GM12878 (cell line): ENCODE data around the gene SREK1. TPM values are rescaled to one million over a fixed set of nuclear protein-coding genes. Genes with fewer than 3 reads are reported as not detected.

Experiments used
- ATAC-seq: fragments of 200-7000 bp; cut with Tn5 transposase; 3 replicates; pipeline ENCODE4 v1.9.1; 2020; ENCODE audit warnings: mild to moderate bottlenecking, moderate library complexity
- BruUV-seq: library from RNA; stranded (reverse); fragments of 400-500 nt; replicated peaks from 2 replicates; lab custom pipeline; 2021; lab: Mats Ljungman, UMichigan
- CTCF ChIA-PET: fragments of 300-600 bp; sonication (Branson Sonifier 250); formaldehyde crosslinking; extraction: SDS; loops from one replicate; lab custom pipeline; 2021; ENCODE audit warnings: inconsistent platforms; lab: Yijun Ruan, JAX
- POLR2A ChIA-PET: fragments of 350-600 bp; formaldehyde crosslinking; extraction: SDS; loops from one replicate; lab custom pipeline; 2021; ENCODE audit warnings: inconsistent platforms; lab: Charles Lee
- RAD21 ChIA-PET: fragments of 300-600 bp; sonication (Branson Sonifier 250); formaldehyde crosslinking; loops from one replicate; lab custom pipeline; 2023; ENCODE audit warnings: antibody characterized with exemption; ENCODE audit not compliant: unreplicated experiment; lab: Charles Lee
- SMC1A ChIA-PET: fragments of 300-600 bp; sonication (Branson Sonifier 250); formaldehyde crosslinking; loops from one replicate; lab custom pipeline; 2023; ENCODE audit not compliant: unreplicated experiment, uncharacterized antibody; lab: Charles Lee
- DNase-seq: peaks from one replicate; pipeline ENCODE4 v3.0.0-alpha.2; 2011; ENCODE audit warnings: low read depth, low spot score
- FAIRE-seq: peaks from 3 replicates; lab custom pipeline; 2011; peaks lifted over from hg19 to GRCh38; lab: Jason Lieb, UNC
- H2AFZ ChIP-seq: 2 replicates; pipeline ENCODE4 v1.6.0; 2011; ENCODE audit warnings: low read depth, low read length, control low read depth; ENCODE audit not compliant: control insufficient read depth
- H3K27ac ChIP-seq: 2 replicates; pipeline ENCODE4 v1.5.1; 2011; ENCODE audit warnings: control low read depth; ENCODE audit not compliant: control insufficient read depth, insufficient read depth
- H3K27me3 ChIP-seq, 2 experiments: replicated peaks in 1 of 2; 2 replicates each; pipeline versions ENCODE4 v1.6.0 to v1.6.1; 2011; ENCODE audit warnings: low read length in 1 of 2; ENCODE audit not compliant: control insufficient read depth in 2 of 2, insufficient read depth in 2 of 2
- H3K36me3 ChIP-seq, 2 experiments: 2 replicates each; pipeline ENCODE4 v1.5.1; 2011; ENCODE audit warnings: low read length in 1 of 2; ENCODE audit not compliant: control insufficient read depth in 2 of 2, insufficient read depth in 2 of 2
- H3K4me1 ChIP-seq: 2 replicates; pipeline ENCODE4 v1.6.1; 2011; ENCODE audit warnings: mild to moderate bottlenecking, low read length, moderate library complexity, mixed read lengths; ENCODE audit not compliant: control insufficient read depth, insufficient read depth
- H3K4me2 ChIP-seq: 2 replicates; pipeline ENCODE4 v1.6.0; 2011; ENCODE audit warnings: control low read depth; ENCODE audit not compliant: control insufficient read depth, insufficient read depth
- H3K4me3 ChIP-seq: fragments of 200-600 bp; sonication (generic); 2 replicates; pipeline ENCODE4 v1.5.1; 2016
- H3K79me2 ChIP-seq: 2 replicates; pipeline ENCODE4 v1.6.0; 2011; ENCODE audit warnings: low read length; ENCODE audit not compliant: control insufficient read depth, insufficient read depth
- H3K9ac ChIP-seq: 2 replicates; pipeline ENCODE4 v1.8.0; 2011; ENCODE audit warnings: low read length, control low read depth, mixed read lengths; ENCODE audit not compliant: control insufficient read depth, insufficient read depth
- H3K9me3 ChIP-seq: replicated peaks from 3 replicates; pipeline ENCODE4 v1.5.1; 2011; ENCODE audit warnings: mild to moderate bottlenecking, low read length; ENCODE audit not compliant: control insufficient read depth, insufficient read depth
- H4K20me1 ChIP-seq: 2 replicates; pipeline ENCODE4 v1.6.0; 2011; ENCODE audit not compliant: control insufficient read depth, insufficient read depth
- FOXK2 ChIP-seq: fragments of 450-650 bp; IDR thresholded peaks from 2 replicates; pipeline ENCODE4 v1.6.1; 2017; ENCODE audit warnings: mild to moderate bottlenecking, moderate library complexity
- KAT2A ChIP-seq: conservative IDR thresholded peaks from 2 replicates; pipeline ENCODE4 v1.6.1; 2011; ENCODE audit warnings: low read depth, low read length; ENCODE audit not compliant: control insufficient read depth
- KDM1A ChIP-seq: fragments of 200-600 bp; sonication (generic); IDR thresholded peaks from 2 replicates; pipeline ENCODE4 v1.6.1; 2016; ENCODE audit warnings: borderline replicate concordance
- MTA3 ChIP-seq: IDR thresholded peaks from 2 replicates; pipeline ENCODE4 v1.6.1; 2012; ENCODE audit warnings: low read length, inconsistent platforms, borderline replicate concordance
- PBX3 ChIP-seq: IDR thresholded peaks from 2 replicates; pipeline ENCODE4 v1.6.1; 2011; ENCODE audit warnings: mild to moderate bottlenecking, low read depth, low read length, moderate library complexity; ENCODE audit not compliant: insufficient replicate concordance
- RFX5 ChIP-seq: IDR thresholded peaks from 2 replicates; pipeline ENCODE4 v1.6.1; 2011; ENCODE audit warnings: low read depth, low read length, improper control_type of control experiment
- SMC3 ChIP-seq: IDR thresholded peaks from 2 replicates; pipeline ENCODE4 v1.6.1; 2011; ENCODE audit warnings: low read length, improper control_type of control experiment, borderline replicate concordance
- SP1 ChIP-seq: IDR thresholded peaks from one replicate; pipeline ENCODE4 v1.6.1; 2011; ENCODE audit warnings: low read depth, low read length
- TCF12 ChIP-seq: IDR thresholded peaks from 2 replicates; pipeline ENCODE4 v1.6.1; 2011; ENCODE audit warnings: low read depth, mild to moderate bottlenecking, low read length
- ZNF592 ChIP-seq: fragments of 450-650 bp; IDR thresholded peaks from 2 replicates; pipeline ENCODE4 v1.6.1; 2017; ENCODE audit warnings: mild to moderate bottlenecking, moderate library complexity
- ZNF622 ChIP-seq: fragments of 450-650 bp; IDR thresholded peaks from 2 replicates; pipeline ENCODE4 v1.6.1; 2017; ENCODE audit warnings: mild to moderate bottlenecking, inconsistent platforms
- WGBS: methylation state at CpG from one replicate; pipeline ENCODE4 v1.1.6; 2016; ENCODE audit warnings: low lambda C conversion rate; ENCODE audit not compliant: insufficient replicate concordance, insufficient coverage; ENCODE audit errors: missing lambda C conversion rate; 5-methylcytosine and 5-hydroxymethylcytosine counted together
- in situ Hi-C: fragments of 300-500 bp; cut with MboI; formaldehyde crosslinking; loops from 9 replicates; pipeline ENCODE4 v1.14.3; 2018; ENCODE audit warnings: mixed read lengths
- intact Hi-C: fragments of 100-400 bp; cut with micrococcal nuclease; formaldehyde crosslinking; loops from one replicate; pipeline ENCODE4 v1.14.2; 2022; ENCODE audit not compliant: unreplicated experiment
- polyA plus RNA-seq, 11 experiments: library from polyadenylated mRNA; depleted of rRNA in 4 of 11; unstranded in 6 of 11; stranded (reverse) in 5 of 11; fragments of >200 nt; fragmentation: Nextera tagmentation in 4 of 11; fragmentation: Illumina TruSeq in 1 of 11; extraction: Ambion mirVana in 4 of 11; extraction: Trizol in 1 of 11; gene quantifications; 1 replicate in 1 of 11; 2 replicates in 10 of 11; pipeline versions ENCODE4 v1.2.1 to v1.2.3, GENCODE V29; 2011 to 2016; ENCODE audit warnings: inconsistent platforms in 2 of 11, missing spikeins in 2 of 11, low read depth in 1 of 11
- total RNA-seq, 4 experiments: library from RNA; depleted of rRNA in 3 of 4; stranded (reverse); fragments of >200 nt in 3 of 4; fragmentation: Illumina TruSeq in 1 of 4; extraction: Trizol in 1 of 4; gene quantifications; 2 replicates each; pipeline versions ENCODE4 v1.2.1 to v1.2.3, GENCODE V29; 2013 to 2021
- TF ChIP-seq, protein P1 (sequence below): IDR thresholded peaks from 2 replicates; pipeline ENCODE4 v1.6.1; 2011; ENCODE audit warnings: low read depth, low read length, improper control_type of control experiment, borderline replicate concordance

Gene SREK1
- total and polyA plus RNA-seq, 10 of the 15 experiments (the other 5 are each of a cell fraction or from before 2014, with no cell fraction given): 30.7 to 100 (median 61.5) TPM

DNA sequence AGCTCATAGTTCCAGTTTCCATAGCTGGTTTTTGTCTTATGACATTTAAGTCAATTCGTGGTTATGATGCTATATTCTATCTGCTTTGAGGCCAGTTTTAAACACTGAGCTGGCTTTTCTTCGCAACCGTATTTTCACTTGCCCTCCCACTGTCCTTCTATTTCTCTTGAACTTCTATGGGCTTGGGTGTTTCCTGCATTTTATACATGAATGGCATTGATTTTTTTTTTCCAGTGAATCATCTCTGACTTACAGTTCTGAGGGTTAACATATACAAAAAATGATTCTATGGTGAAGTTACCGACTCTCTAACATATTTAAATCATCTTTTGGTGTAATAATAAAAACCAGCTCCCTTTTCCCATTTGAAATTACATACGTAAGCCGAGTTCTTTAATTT lies 88.2 kb downstream of the SREK1 start (continued):
- TF ChIP-seq ZNF592: no peak
- TF ChIP-seq SMC3: no peak
- no peak for TF ChIP-seq MTA3
- TF ChIP-seq, protein P1, sequence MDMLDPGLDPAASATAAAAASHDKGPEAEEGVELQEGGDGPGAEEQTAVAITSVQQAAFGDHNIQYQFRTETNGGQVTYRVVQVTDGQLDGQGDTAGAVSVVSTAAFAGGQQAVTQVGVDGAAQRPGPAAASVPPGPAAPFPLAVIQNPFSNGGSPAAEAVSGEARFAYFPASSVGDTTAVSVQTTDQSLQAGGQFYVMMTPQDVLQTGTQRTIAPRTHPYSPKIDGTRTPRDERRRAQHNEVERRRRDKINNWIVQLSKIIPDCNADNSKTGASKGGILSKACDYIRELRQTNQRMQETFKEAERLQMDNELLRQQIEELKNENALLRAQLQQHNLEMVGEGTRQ: no peak

GRCh38 chr5:66232706-66233445 lies 88.8 kb downstream of the SREK1 start:
- Histone ChIP-seq H3K4me1 (no peaks in the 10 kb centered on the region), H3K36me3 (no peaks in the 10 kb centered on the region), H2AFZ (no peak overlapping the region), H3K4me3 (no peak overlapping the region), H3K27ac (no peak overlapping the region), H3K27me3 (no peaks in the 10 kb centered on the region), H3K4me2 (no peak overlapping the region), H3K9ac (no peak overlapping the region), H4K20me1 (no peaks in the 10 kb centered on the region), H3K79me2 (no peaks in the 10 kb centered on the region), H3K9me3 (no peaks in the 10 kb centered on the region)
- ChIA-PET POLR2A (no interaction called here), SMC1A (interaction anchor here (0.6 to 1.7 kb wide), 4 partner anchors 10 to 73 kb away, joined by 3 to 4 read pairs (median 4); no protein-coding TSS in a partner anchor), CTCF (interaction anchor here (1.7 to 1.9 kb wide), 2 partner anchors 8 to 10 kb away, joined by 3 to 6 read pairs; no protein-coding TSS in a partner anchor), RAD21 (no interaction called here)
- in situ Hi-C loops: no loop called here
- ATAC-seq (no peak), FAIRE-seq (no peak), DNase-seq (no peak)
- no TSS peak for BruUV-seq
- TF ChIP-seq PBX3 (no peak), FOXK2 (no peak), KAT2A (no peak), ZNF622 (no peak), SP1 (no peak), RFX5 (no peak), KDM1A (no peak), SMC3 (no peak), TCF12 (no peak)
- TF ChIP-seq, protein P1: no peak
- intact Hi-C loops: no loop called here
- 60% methylated on average over 12 of the region's 12 CpGs for WGBS
